Naive thymus-derived CD4-positive, alpha-beta T cell (primary cell): Measurements from ENCODE around the gene CDH12. TPM values are rescaled to one million over a fixed set of nuclear protein-coding genes. Genes with fewer than 3 reads are reported as not detected.

ENCODE experiments used
- ATAC-seq: fragments of 150-1000 bp; cut with Tn5 transposase; 2 replicates; pipeline ENCODE4 v1.10.0; 2021; ENCODE audit warnings: mild to moderate bottlenecking, moderate library complexity
- CTCF ChIA-PET: fragments of 350-600 bp; sonication (Branson Sonifier 250); formaldehyde crosslinking; loops from one replicate; lab custom pipeline; 2021; ENCODE audit warnings: antibody characterized with exemption; lab: Charles Lee
- POLR2A ChIA-PET: fragments of 350-600 bp; sonication (Branson Sonifier 250); formaldehyde crosslinking; loops from one replicate; lab custom pipeline; 2021; ENCODE audit warnings: antibody characterized with exemption, inconsistent platforms; lab: Charles Lee
- DNase-seq, 9 donors: peaks; one replicate each; pipeline versions ENCODE4 v3.0.0 to v3.0.0-alpha.2; 2020 to 2022; ENCODE audit warnings: mixed read lengths in 1 of 9
- H3K27ac ChIP-seq: one replicate; pipeline ENCODE4 v1.7.0; 2013; ENCODE audit warnings: mild to moderate bottlenecking, low read depth, low read length, moderate library complexity
- H3K27me3 ChIP-seq, 2 donors: one replicate each; pipeline ENCODE4 v1.7.0; 2013; ENCODE audit warnings: low read length in 2 of 2, mild to moderate bottlenecking in 2 of 2, moderate library complexity in 2 of 2; ENCODE audit not compliant: control insufficient read depth in 2 of 2, insufficient read depth in 2 of 2
- H3K36me3 ChIP-seq, 3 experiments: 1 replicate in 2 of 3; 2 replicates in 1 of 3; pipeline ENCODE4 v1.7.0; 2013; ENCODE audit warnings: low read length in 3 of 3, mild to moderate bottlenecking in 3 of 3, moderate library complexity in 1 of 3; ENCODE audit not compliant: insufficient read depth in 3 of 3, control insufficient read depth in 2 of 3
- H3K4me1 ChIP-seq, 2 donors: one replicate each; pipeline ENCODE4 v1.7.0; 2013; ENCODE audit warnings: low read length in 2 of 2, mild to moderate bottlenecking in 2 of 2, moderate library complexity in 1 of 2; ENCODE audit not compliant: control insufficient read depth in 2 of 2, insufficient read depth in 2 of 2
- H3K4me3 ChIP-seq: 2 replicates; pipeline ENCODE4 v1.7.0; 2013; ENCODE audit warnings: mild to moderate bottlenecking, low read length
- H3K9me3 ChIP-seq, 3 experiments: 1 replicate in 2 of 3; 2 replicates in 1 of 3; pipeline ENCODE4 v1.7.0; 2013; ENCODE audit warnings: low read length in 3 of 3; ENCODE audit not compliant: control insufficient read depth in 2 of 3
- H3K27ac Mint-ChIP-seq, 9 donors: one replicate each; pipeline ENCODE4 v1.8.0; 2020 to 2022; ENCODE audit warnings: mixed read lengths in 9 of 9, mild to moderate bottlenecking in 8 of 9, moderate library complexity in 5 of 9, inconsistent platforms in 2 of 9
- H3K27me3 Mint-ChIP-seq, 5 donors: one replicate each; pipeline ENCODE4 v1.8.0; 2021 to 2022; ENCODE audit warnings: mixed read lengths in 5 of 5, mild to moderate bottlenecking in 1 of 5
- H3K36me3 Mint-ChIP-seq, 5 donors: one replicate each; pipeline ENCODE4 v1.8.0; 2020 to 2022; ENCODE audit warnings: mixed read lengths in 5 of 5, mild to moderate bottlenecking in 3 of 5, inconsistent platforms in 1 of 5
- H3K4me1 Mint-ChIP-seq, 7 donors: one replicate each; pipeline ENCODE4 v1.8.0; 2020 to 2022; ENCODE audit warnings: mixed read lengths in 7 of 7, mild to moderate bottlenecking in 3 of 7, inconsistent platforms in 1 of 7
- H3K4me3 Mint-ChIP-seq, 10 donors: one replicate each; pipeline ENCODE4 v1.8.0; 2020 to 2022; ENCODE audit warnings: mild to moderate bottlenecking in 10 of 10, mixed read lengths in 10 of 10, moderate library complexity in 6 of 10, inconsistent platforms in 2 of 10
- H3K9me3 Mint-ChIP-seq, 11 donors: one replicate each; pipeline ENCODE4 v1.8.0; 2020 to 2022; ENCODE audit warnings: mixed read lengths in 11 of 11, mild to moderate bottlenecking in 4 of 11, inconsistent platforms in 1 of 11, moderate library complexity in 1 of 11
- intact Hi-C, 2 donors: fragments of 100-400 bp; cut with micrococcal nuclease; formaldehyde crosslinking; loops; one replicate each; pipeline ENCODE4 v1.15.1; 2023
- polyA plus RNA-seq, 2 donors: library from polyadenylated mRNA; unstranded; fragments of 300-500 nt; fragmentation: Illumina TruSeq; gene quantifications; one replicate each; pipeline ENCODE4 v1.2.3, GENCODE V29; 2021
- total RNA-seq, 6 experiments: library from RNA in 5 of 6; stranded (reverse) in 5 of 6; gene quantifications; 1 replicate in 5 of 6; 2 replicates in 1 of 6; pipeline ENCODE4 v1.2.3 and lab custom pipeline; 2021 to 2026

CDH12 gene
- total and polyA plus RNA-seq, 7 experiments from 2014 or later, result not detected

GRCh38 chr5:21765406-21765805 lies 1087.7 kb downstream of the CDH12 start:
- no peak for DNase-seq
- Mint-ChIP-seq H3K4me1 (no peaks in the 10 kb centered on the region), H3K27ac (no peak overlapping the region), H3K4me3 (no peak overlapping the region), H3K27me3 (no peaks in the 10 kb centered on the region), H3K9me3 (peaks cover 0 to 5% (median 0%) of the 10 kb centered on the region in 11 donors), H3K36me3 (no peaks in the 10 kb centered on the region)
- no peak overlapping the region for H3K4me3 ChIP-seq
- intact Hi-C loops, result no loop called here
- ChIA-PET POLR2A (no interaction called here), CTCF (no interaction called here)
- H3K36me3 ChIP-seq, result no peaks in the 10 kb centered on the region
- no peaks in the 10 kb centered on the region for H3K9me3 ChIP-seq
- no peaks in the 10 kb centered on the region for H3K4me1 ChIP-seq
- H3K27ac ChIP-seq, result no peak overlapping the region
- H3K27me3 ChIP-seq, result no peaks in the 10 kb centered on the region
- ATAC-seq, result no peak

GRCh38 chr5:21739096-21739495 lies 1114.0 kb downstream of the CDH12 start:
- ChIA-PET CTCF (no interaction called here), POLR2A (no interaction called here)
- H3K9me3 ChIP-seq, result no peaks in the 10 kb centered on the region
- intact Hi-C loops, result no loop called here
- H3K27me3 Mint-ChIP-seq, result no peaks in the 10 kb centered on the region
- no peak for ATAC-seq
- no peaks in the 10 kb centered on the region for H3K36me3 ChIP-seq
- no peak overlapping the region for H3K4me3 ChIP-seq
- no peak overlapping the region for H3K4me3 Mint-ChIP-seq
- no peaks in the 10 kb centered on the region for H3K4me1 Mint-ChIP-seq
- H3K27ac ChIP-seq, result no peak overlapping the region
- no peaks in the 10 kb centered on the region for H3K27me3 ChIP-seq
- no peak for DNase-seq
- H3K9me3 Mint-ChIP-seq, result peaks cover 0 to 21% (median 5%) of the 10 kb centered on the region in 11 donors
- H3K4me1 ChIP-seq, result no peaks in the 10 kb centered on the region
- no peaks in the 10 kb centered on the region for H3K36me3 Mint-ChIP-seq
- H3K27ac Mint-ChIP-seq, result no peak overlapping the region

- no peaks in the 10 kb centered on the region for H3K27me3 Mint-ChIP-seq
- no peak overlapping the region for H3K4me3 Mint-ChIP-seq
- no peak for ATAC-seq
- POLR2A ChIA-PET, result no interaction called here
- no peaks in the 10 kb centered on the region for H3K36me3 Mint-ChIP-seq
- H3K36me3 ChIP-seq, result no peaks in the 10 kb centered on the region
- no peak overlapping the region for H3K27ac ChIP-seq
- H3K27me3 ChIP-seq, result no peaks in the 10 kb centered on the region
- no peaks in the 10 kb centered on the region for H3K9me3 ChIP-seq
- intact Hi-C loops, result no loop called here
- no peaks in the 10 kb centered on the region for H3K4me1 Mint-ChIP-seq
- no peak overlapping the region for H3K4me3 ChIP-seq
- CTCF ChIA-PET, result no interaction called here
- H3K27ac Mint-ChIP-seq, result no peak overlapping the region
- no peaks in the 10 kb centered on the region for H3K4me1 ChIP-seq
- DNase-seq, result no peak
- H3K9me3 Mint-ChIP-seq, result peaks cover 0 to 9% (median 3%) of the 10 kb centered on the region in 11 donors
Measured at GRCh38 chr5:21723500-21723899, 1129.6 kb downstream of the CDH12 start.

GRCh38 chr5:21711866-21712758 lies 1141.0 kb downstream of the CDH12 start:
- H3K27me3 Mint-ChIP-seq, result no peaks in the 10 kb centered on the region
- DNase-seq (peak in 2 of 9 donors; percentile 3 to 25), ATAC-seq (no peak)
- Histone ChIP-seq H3K27me3 (no peaks in the 10 kb centered on the region), H3K4me1 (no peaks in the 10 kb centered on the region), H3K9me3 (no peaks in the 10 kb centered on the region), H3K36me3 (no peaks in the 10 kb centered on the region), H3K4me3 (no peak overlapping the region), H3K27ac (no peak overlapping the region)
- ChIA-PET CTCF (no interaction called here), POLR2A (no interaction called here)
- H3K9me3 Mint-ChIP-seq, result peaks cover 0 to 9% (median 6%) of the 10 kb centered on the region in 11 donors
- H3K27ac Mint-ChIP-seq, result no peak overlapping the region
- no peaks in the 10 kb centered on the region for H3K36me3 Mint-ChIP-seq
- no peaks in the 10 kb centered on the region for H3K4me1 Mint-ChIP-seq
- intact Hi-C loops, result no loop called here
- no peak overlapping the region for H3K4me3 Mint-ChIP-seq

- Mint-ChIP-seq H3K4me1 (no peaks in the 10 kb centered on the region), H3K27ac (peak overlapping the region in 1 of 9 donors; percentile 21), H3K9me3 (peaks cover 0 to 9% (median 0%) of the 10 kb centered on the region in 11 donors), H3K36me3 (no peaks in the 10 kb centered on the region), H3K4me3 (no peak overlapping the region), H3K27me3 (no peaks in the 10 kb centered on the region)
- Histone ChIP-seq H3K4me1 (no peaks in the 10 kb centered on the region), H3K36me3 (no peaks in the 10 kb centered on the region), H3K9me3 (no peaks in the 10 kb centered on the region), H3K4me3 (no peak overlapping the region), H3K27ac (no peak overlapping the region), H3K27me3 (no peaks in the 10 kb centered on the region)
- no peak for ATAC-seq
- intact Hi-C loops, result no loop called here
- CTCF ChIA-PET, result no interaction called here
- POLR2A ChIA-PET, result no interaction called here
- peak in 2 of 9 donors; percentile 1 to 27 for DNase-seq
Measured at GRCh38 chr5:21709770-21710169, 1143.4 kb downstream of the CDH12 start.

- DNase-seq, result no peak
- no peaks in the 10 kb centered on the region for H3K27me3 Mint-ChIP-seq
- Histone ChIP-seq H3K9me3 (no peaks in the 10 kb centered on the region), H3K4me1 (no peaks in the 10 kb centered on the region), H3K4me3 (no peak overlapping the region), H3K36me3 (no peaks in the 10 kb centered on the region), H3K27ac (no peak overlapping the region), H3K27me3 (no peaks in the 10 kb centered on the region)
- ChIA-PET POLR2A (no interaction called here), CTCF (no interaction called here)
- no peak overlapping the region for H3K4me3 Mint-ChIP-seq
- no peak overlapping the region for H3K27ac Mint-ChIP-seq
- intact Hi-C loops, result no loop called here
- ATAC-seq, result no peak
- no peaks in the 10 kb centered on the region for H3K4me1 Mint-ChIP-seq
- H3K9me3 Mint-ChIP-seq, result peaks cover 0 to 9% (median 3%) of the 10 kb centered on the region in 11 donors
- H3K36me3 Mint-ChIP-seq, result peaks cover 0 to 4% (median 0%) of the 10 kb centered on the region in 5 donors
Measured at GRCh38 chr5:21704974-21705668, 1148.0 kb downstream of the CDH12 start.
